Measurements from ENCODE around the gene STX16.

The STX16 gene

GRCh38 chr20:58619077-58619863 is 31.8 kb upstream of the STX16 start:
- DNase-seq: no peak

DNA sequence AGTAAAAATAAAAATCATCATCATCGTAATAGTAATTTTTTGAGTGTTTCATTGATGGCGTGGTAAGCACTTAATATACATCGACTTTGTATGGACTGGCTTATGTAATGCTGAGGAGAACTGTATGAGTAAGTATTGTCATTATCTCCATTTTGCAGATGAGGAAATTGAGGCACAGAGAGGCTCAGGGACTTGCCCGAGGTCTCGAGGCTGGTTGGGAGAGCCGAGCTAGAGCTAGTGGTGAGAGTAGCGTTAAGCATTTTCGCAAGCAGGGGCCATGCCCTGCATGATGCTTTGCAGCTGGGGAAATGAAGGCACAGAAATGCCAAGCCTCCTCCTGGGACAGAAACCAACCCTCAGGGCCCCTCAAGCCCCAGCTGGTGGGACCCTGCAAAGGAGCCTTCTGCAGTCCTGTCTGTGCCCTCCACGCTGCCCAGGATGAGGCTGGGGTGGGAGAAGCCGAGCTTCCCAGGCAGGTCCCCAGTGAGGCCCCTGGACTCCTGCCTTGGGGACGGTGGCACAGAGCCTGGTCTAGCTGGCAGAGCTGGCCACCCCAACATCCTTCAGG is 31.1 kb upstream of the STX16 start:
- no peak for DNase-seq

DNA sequence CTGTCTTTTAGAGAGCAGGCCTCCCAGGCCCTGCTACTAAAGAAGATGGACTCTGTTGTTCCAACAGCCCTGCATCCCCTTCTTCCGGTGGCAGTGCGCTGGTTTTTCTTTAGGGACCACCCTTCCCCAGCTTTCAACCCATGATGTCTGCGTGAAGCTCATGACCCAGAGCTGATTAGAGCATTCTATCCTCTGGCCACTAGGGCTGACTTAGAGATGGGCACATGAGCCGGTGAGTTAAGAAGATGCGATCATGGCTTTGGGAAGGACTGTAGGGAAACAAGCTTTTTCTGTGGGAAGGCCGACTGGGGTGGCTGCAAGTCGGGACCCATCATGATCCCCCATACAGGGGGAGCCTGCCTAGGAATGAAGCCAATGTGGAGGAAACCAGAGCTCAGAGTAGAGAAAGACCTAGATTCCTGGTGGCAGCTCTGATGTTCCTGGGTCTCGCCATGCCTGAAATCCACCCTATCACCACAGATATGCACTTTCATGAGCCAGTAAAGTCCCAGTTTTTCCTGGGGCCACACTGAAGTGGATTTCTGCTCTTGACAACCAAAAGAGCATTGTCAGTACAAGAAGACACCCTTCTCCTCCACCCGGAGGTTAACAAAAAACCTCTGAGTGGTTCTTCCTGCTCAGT is 29.1 kb upstream of the STX16 start:
- no peak for DNase-seq

DNA sequence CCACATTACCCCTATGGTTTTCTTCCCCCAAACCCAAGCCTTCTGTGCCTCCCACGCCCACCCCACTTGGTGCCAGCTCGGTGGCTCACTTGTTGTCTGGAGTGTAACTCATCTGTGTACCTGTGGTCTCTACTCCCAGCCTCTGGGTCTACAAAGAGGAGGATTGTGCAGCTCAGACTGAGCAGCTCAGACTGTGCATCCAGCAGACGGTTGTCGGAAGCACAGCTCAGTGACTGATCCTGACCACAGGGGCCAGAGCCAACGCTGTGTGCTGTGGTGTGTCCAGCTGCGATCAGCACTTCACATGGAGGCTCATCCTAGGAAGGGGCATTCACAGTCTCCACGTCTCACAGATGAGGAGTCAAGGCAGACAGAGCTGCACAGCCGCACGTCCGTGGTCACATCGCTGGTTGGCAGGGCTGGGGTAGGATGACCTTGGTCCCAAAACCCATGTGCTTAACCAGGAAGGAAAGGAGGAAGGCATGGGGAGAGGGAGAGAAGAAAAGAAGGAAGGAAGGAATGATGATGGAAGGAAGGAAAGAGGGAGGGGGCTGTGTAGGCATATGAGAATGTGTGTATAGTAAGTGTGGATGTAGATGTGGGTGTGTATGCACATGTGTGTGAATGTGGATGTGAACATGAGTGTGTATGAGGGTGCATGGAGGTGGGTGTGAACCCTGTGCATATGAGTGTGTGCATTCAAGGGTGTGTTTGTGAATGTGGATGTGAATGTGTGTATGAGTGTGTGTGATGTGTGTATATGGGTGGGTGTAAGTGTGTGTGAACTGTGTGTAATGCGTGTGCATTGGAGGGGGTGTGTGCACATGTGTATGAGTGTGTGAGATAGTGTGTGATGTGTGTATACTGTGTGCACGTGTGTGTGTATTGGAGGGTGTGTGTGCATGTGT is 28.2 kb upstream of the STX16 start:
- DNase-seq: no peak

- peak; percentile 80 for DNase-seq
Measured at GRCh38 chr20:58623579-58624473, 27.3 kb upstream of the STX16 start.

GRCh38 chr20:58624687-58625086 is 26.4 kb upstream of the STX16 start:
- no peak for DNase-seq

GRCh38 chr20:58625585-58625984 is 25.5 kb upstream of the STX16 start:
- DNase-seq: no peak

DNA sequence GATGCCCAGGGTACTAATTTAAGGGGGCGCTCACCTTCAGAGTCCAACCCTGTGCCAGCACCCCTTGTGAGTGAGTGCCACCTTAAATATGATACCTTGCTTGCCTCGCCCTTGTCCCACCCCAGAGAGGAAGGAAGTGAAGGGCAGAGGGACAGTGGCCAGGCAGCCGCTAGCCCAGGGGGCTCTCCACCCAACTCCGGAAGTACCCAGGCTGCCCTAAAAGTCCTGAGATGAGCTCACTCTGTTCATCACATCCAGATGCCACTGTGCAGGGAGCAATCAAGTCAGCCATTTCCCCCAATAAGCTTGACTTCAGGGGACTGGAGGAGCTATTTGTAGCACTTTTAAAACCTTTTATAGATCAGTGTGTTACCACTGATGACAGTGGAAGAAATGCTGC is 25.0 kb upstream of the STX16 start:
- DNase-seq: no peak

DNA sequence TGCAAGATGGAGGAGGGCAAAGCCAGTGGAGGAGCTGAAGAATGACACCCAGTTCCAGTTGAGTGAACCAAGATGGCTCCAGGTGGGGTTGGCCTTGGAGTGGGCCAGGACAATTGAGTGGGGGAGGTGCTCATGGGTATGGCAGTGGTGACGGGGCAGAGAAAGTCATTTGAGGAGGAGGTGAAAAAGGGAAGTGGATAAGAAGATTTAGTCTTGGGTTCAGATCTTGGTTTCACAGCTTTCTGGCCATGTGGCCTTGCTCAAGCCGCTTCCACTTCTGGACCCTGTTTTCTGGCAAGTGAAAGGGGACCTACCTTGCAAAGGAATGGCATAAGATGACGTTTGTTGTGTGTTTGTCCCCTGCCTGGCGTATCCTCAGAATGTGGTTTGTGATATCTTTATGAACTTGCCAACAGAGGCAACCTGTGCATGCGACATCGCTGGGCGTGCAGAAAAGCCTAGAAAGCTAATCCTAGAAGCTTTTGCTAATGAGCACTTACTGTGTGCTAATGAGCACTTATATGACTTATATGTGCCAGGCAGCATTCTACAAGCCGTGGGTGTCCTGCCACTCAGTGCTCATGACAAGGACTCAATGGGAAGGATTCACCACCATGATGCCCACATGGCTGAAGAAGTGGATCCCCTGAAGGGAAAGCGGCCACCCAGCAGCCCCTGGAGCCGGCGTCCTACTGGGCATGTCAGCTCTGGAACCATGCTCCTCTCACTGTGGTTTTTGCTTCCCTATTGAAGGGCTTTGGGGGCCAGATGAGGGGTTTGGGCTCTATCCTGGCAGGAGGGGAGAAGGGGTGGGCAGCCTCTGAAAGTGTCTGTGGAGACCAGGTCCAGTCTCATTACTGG is 23.6 kb upstream of the STX16 start:
- no peak for DNase-seq

- no peak for DNase-seq
Measured at GRCh38 chr20:58628491-58629214, 22.4 kb upstream of the STX16 start.

DNA sequence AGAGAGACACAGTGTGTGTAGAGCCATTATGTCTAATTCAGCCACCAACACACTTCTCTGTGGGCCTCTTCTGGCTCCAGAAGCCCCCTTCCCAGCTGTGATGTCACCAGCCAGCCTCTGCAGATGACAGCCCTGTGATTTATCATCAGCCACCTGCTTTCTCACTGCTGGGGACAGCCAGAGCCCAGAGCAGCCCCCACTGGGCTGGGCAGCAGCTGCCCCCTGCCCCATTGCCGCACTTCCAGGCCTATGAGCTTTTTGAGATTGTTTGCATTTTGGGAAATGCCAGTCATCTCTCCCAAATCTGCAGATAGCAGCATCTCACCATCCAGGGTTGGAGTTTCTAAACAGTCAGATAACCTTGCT is 21.9 kb upstream of the STX16 start:
- no peak for DNase-seq

GRCh38 chr20:58630063-58630462 is 21.0 kb upstream of the STX16 start:
- no peak for DNase-seq

- no peak for DNase-seq
Measured at GRCh38 chr20:58633161-58634053, 17.7 kb upstream of the STX16 start.

GRCh38 chr20:58634059-58634458 is 17.0 kb upstream of the STX16 start:
- DNase-seq: no peak

DNA sequence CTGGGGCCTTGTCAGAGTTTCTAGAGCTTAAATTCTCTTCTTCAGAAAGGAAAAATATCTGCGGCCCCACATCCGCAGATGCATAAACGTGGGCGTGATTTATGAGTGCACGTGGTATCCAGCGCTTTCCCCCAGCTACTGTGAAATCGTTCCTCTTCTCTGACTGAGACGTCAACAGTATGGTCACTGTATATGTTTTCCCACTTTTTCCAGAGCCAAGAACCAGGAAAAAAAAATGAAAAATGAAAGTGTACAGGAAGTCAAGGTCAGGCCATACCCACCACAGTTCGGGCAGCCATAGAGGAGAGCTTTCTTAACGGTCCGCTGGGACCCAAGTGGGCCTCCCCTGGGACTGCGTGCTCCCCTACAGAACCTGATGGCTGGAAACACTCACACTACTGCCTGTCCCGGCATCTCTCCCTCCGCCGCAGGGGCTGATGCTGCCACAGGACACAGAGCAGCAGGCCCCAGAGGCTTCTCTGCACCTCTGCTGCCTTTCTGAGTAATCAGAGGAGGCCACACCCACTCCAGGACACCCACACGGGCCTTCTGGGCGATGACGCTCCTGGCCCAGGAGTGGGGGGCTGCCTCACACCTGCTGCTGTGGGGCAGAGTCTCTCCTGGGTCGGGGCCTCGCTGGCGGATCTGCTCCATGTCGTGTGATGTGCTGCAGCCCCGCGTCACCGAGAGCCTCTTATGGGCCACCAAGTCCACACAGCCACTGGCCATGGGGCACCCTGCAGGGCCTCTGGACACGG is 16.4 kb upstream of the STX16 start:
- DNase-seq: no peak

DNA sequence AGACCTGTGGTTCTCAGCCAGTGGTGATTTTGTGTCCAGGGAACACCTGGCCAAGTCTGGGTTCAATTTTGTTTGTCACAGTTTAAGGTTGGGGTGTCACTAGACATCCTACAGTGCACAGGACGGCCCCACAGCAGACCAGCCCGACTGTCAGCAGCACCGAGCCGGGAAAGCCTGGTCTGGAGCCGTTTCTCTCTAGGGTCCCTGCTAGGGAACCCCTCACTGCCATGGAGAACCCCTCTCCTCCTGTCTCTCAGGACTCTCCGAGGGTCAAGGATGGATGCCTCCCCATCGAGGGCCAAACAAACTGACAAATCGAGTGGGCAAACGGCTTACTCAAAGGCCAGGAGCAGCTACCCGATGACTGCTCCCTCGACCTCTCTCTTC is 15.8 kb upstream of the STX16 start:
- no peak for DNase-seq

GRCh38 chr20:58636396-58636982 is 14.6 kb upstream of the STX16 start:
- no peak for DNase-seq

DNA sequence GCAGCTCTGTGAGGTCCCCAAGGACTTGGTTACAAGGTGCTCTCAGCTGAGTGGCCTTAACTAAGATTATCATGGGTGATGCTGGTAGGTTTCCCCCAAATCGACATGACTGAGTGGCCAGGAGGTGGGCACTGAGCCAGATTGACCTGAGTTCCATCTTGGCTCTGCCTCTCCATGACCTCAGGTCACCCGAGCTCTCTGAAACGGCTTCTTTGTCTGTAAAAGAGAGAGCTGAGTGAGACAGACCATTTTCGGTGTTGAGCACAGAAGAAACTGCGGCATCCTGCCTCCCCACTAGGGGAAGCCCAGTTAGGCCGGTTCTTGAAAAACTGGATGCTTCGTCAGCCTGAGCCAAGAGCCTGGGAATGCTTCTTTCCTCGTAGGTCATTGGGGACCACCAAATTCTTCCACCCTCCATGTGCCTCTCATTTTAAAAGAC is 14.1 kb upstream of the STX16 start:
- no peak for DNase-seq
